NCI-H345 (cell line): ENCODE data around the gene JPT1.
"Not testable (repeated sequence)": the region's sequence is repeated elsewhere in the genome, so short reads cannot be mapped to it uniquely, and the experiment has no call there.

Experiments used
- DNase-seq: peaks from one replicate; lab custom pipeline; 2025; lab: John Stamatoyannopoulos, UW

JPT1 gene, protein sequence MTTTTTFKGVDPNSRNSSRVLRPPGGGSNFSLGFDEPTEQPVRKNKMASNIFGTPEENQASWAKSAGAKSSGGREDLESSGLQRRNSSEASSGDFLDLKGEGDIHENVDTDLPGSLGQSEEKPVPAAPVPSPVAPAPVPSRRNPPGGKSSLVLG

DNA sequence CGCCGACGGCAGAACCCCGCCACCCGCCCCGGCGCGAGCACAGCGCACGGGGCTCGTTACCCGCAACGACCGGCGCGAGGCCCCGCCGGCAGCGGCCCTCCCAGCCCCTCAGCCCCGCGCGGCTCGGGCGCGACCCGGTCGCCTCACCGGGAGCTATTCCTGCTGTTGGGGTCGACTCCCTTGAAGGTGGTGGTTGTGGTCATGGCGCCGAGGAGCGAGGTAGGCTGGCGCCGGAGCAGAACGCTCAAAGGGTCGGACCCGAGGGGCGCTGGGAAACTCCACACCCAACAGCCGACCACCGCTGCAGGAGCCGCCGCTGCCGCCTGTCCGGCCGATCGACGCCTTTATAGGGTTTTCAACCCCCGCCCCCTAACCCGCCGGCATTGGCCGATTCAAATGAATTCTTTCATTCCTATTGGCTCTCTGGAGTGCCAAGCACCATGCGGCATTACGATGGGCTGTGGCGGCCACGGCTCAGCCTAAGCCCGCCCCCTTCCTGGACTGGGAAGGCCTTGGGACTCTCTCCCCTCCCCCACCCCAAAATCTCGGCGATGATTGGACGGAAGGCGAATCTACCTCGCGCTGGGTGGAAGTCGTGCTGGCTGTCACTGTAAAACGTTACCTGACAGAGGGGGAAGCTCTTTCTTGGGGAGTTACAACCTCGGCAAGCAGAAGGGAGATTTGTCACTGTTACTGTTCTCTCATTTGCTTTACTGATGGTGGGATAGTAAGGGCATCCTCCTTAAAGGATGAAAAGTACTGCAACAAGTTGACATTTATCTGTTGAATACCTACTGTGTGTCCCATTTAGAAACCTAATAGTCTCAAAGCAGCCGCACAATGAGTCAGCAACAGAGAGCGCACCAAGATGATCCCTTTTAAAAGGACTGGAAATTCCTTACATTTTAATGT lies at the start of gene JPT1:
JPT1 (minus strand) TSS at position 318 of the 912 bp plus-strand sequence; CDS start at position 203, 115 bp downstream.
- DNase-seq, result peak; percentile 100

GRCh38 chr17:75199886-75200618 lies 45.7 kb upstream of the JPT1 start:
- no peak for DNase-seq

GRCh38 chr17:75194879-75195278 lies 40.6 kb upstream of the JPT1 start:
- no peak for DNase-seq

DNA sequence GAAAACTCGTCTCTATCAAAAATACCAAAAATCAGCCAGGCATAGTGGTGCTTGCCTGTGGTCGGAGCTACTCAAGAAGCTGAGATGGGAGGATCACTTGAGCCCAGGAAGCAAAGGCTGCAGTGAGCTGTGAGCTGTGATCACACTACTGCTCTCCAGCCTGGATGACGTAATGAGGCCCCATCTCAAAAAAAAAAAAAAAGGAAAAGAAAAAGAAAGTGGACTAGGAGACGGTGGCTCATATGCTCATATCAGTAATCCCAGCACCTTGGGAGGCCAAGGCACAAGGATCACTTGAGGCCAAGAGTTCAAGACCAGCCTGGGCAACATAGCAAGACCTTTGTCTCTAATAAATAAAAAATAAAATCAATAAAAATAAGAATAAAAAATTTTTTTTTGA lies 37.3 kb upstream of the JPT1 start:
- DNase-seq, result no peak

DNA sequence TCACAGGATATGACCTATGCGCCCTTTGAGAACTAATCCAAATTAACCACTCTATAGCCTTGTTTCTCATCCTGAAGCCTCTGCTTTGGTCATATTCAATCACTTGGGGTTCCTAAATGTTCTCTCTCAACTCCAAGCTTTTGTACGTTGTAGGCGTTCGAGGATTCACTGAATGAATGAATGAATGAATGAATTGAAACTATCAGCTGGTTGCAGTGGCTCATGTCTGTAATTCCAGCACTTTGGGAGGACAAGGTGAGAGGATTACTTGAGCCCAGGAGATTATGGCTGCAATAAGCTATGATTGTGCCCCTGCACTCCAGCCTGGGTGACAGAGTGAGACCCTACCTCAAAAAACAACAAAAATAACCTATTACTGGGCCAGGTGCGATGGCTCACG lies 34.3 kb upstream of the JPT1 start:
- DNase-seq, result no peak

DNA sequence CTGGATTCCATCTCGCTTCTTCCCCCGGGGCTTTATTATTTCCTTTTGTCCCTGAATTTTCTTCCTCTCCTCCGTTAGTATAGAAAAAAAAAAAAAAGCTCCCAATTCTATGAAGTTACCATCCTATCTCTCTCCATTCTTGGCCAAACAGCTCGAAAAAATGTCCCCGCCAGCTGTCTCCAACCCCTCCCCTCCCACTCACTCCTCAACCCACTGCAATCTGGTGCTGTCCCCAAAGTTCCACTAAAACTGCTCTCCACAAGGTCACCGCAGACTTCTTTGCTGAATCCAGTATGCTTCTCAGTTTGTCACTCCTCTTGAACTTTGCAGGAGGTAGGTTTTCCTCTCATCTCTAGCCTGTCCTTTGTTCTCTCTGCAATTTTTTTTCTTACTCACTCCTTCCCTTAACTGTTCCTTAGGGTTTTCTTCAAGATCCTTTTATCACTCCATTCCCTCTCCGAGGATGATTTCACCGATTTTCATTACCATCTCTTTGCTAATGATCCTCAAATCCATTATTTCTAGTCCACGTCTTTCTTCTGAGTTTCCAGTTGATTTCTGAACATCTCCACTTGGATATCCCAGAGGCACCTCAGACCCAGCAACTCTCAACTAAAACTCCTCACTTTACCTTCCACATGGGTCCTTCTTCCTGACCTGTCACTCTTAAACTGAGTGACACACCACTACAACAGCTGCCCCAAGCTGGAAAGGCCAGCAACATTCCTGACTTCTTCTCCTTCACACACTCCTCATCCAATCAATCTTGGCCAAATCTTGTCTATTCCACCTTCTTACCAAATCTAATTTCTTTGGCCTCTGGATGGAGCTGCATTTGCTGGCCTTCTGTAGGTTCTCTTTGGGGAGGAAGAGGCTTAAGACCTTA lies 29.9 kb upstream of the JPT1 start:
- no peak for DNase-seq

- peak; percentile 99 for DNase-seq
Measured at GRCh38 chr17:75182569-75183436, 28.5 kb upstream of the JPT1 start, which contains the start of gene SUMO2. TSS of gene SUMO2 (minus strand) at chr17:75182959. CDS start at chr17:75182834, 125 bp downstream.

GRCh38 chr17:75182319-75182568 lies 27.9 kb upstream of the JPT1 start:
- no peak for DNase-seq

DNA sequence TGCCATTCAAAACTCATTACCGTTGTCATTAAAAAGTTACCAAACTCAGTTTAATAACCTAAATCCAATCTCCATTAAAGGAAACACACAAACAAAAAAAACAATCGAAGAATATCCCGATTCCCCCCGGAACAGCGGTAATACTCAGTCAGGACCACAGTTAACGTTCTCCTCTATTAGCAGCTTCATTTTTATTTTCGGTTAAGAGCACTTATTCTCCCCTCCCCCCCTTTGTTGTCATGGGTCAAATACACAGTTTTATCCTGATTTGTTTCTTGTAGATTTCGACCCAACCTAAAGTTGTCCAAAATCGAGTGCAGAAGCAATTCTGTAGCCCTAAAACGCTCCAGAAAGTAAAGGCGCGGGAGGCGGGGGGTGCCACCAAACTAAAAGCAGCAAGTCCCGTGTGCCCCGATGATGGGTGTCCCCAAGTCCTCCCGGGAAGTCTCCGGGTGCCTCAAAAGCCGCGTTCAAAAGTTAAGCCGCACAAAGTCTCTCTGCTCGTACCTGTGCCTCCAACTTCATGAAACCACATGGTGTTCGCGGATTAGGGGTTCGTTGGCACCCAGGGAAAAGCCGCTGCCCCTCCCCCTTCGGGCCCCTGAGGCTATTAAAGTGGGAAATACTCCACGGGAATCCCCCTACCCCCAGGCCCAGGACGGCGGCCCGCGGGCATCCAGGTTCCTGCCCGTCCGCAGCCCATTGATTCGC lies 27.5 kb upstream of the JPT1 start:
- peak; percentile 12 for DNase-seq

- DNase-seq, result no peak
Measured at GRCh38 chr17:75181110-75181509, 26.8 kb upstream of the JPT1 start.

GRCh38 chr17:75178453-75178852 lies 24.1 kb upstream of the JPT1 start:
- DNase-seq, result no peak

DNA sequence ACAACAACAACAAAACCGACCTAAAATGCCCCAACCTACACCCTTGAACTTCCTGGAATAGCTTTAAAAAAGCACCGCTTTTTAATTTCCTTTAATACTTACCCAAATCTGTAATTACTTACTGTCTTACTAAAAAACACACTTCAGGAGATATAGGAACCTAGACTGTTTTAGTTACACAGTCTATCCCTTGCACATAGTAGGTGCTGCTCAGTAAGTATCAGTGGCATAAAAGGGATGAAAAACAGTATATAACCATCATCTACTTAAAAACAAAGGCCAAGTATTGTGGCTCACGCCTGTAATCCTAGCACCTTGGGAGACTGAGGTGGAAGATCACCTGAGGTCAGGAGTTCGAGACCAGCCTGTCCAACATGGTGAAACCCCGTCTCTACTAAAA lies 22.3 kb upstream of the JPT1 start:
- no peak for DNase-seq

DNA sequence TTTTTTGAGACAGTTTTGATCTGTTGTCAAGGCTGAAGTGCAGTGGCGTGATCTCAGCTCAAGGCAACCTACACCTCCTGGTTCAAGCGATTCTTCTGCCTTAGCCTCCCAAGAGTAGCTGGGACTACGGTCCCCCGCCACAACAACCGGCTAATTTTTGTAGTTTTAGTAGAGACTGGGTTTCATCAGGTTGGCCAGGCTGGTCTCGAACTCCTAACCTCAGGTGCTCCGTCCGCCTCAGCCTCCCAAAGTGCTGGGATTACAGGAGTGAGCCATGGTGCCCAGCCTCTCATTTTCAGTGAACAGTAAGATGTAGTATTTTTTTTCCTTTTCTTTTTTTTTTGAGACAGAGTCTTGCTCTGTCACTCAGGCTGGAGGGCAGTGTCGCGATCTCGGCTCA lies 20.7 kb upstream of the JPT1 start:
- DNase-seq, result no peak

- no peak for DNase-seq
Measured at GRCh38 chr17:75173526-75173925, 19.2 kb upstream of the JPT1 start.

GRCh38 chr17:75168998-75169397 lies 14.7 kb upstream of the JPT1 start:
- DNase-seq, result no peak

DNA sequence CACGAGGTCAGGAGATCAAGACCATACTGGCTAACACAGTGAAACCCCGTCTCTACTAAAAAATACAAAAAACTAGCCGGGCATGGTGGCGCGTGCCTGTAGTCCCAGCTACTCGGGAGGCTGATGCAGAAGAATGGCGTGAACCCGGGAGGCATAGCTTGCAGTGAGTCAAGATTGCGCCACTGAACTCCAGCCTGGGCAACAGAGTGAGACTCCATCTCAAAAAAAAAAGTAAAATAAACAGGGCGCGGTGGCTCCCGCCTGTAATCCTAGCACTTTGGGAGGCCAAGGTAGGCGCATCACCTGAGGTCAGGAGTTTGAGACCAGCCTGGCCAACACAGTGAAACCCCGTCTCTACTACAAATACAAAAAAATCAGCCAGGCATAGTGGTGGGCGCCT lies 10.3 kb upstream of the JPT1 start:
- not testable (repeated sequence) for DNase-seq

DNA sequence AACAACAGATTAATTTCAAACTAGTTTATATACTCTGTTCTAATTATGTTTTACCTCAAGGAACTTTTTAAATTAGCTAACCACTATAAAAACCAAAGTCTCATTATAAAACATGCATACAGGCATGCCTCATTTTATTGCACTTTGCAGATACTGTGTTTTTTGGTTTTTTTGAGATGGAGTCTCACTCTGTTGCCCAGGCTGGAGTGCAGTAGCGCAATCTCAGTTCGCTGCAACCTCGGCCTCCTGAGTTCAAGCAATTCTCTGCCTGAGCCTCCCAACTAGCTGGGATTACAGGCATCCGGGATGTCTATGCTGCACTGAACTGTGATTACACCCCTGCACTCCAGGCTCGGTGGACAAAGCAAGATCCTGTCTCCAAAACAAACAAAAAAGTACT lies 8.8 kb upstream of the JPT1 start:
- no peak for DNase-seq

DNA sequence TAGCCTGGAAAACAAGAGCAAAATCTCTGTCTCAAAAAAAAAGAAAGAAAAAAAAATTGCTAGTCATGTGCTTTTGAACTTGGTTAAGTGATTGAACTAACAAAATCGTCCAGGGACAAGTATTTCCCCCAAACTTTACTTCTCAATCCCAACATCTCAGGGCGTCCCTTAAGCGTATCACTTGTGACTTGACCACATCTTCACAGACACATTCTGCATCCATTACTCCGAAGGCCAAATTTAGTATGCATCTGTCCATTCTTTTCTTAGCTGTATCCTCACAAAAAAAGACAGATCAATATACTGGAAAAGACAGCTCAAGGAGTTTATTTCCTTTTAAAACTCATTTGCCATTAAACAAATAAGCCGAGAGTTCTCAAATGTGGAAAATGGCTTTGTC lies 5.9 kb upstream of the JPT1 start:
- no peak for DNase-seq

DNA sequence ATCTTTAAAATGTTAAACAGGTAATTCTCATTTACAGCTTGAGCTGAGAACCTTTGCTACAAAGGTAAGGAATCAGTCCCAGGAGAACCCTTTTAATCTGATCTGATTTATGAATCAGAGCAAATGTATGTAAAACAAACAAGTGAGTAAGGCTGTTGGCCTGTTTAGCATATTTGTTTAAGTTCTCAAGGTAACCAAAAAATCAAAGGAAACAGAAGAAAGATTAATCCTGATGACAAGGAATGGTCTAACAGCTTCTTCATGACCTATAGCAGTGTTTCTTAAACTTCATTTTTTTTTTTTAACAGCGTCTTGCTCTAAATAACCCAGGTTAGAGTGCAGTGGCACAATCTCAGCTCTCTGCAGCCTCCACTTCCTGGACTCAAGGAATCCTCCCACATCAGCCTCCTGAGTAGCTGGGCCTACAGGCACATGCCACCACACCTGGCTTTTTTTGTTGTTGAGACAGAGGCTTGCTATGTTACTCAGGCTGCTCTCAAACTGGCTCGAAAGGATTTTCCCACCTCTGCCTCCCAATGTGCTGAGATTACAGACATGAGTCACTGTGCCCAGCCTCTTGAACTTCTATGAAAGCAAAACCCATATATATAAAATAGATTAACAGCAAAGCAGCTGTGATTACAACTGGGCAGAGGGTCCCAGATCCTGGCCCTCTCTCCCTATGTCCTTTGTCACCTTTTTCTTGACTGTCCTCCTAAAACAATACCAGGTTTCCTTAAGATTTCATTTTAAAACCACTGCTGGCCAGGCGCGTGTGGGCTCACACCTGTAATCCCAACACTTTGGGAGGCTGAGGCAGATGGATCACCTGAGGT lies 5.1 kb upstream of the JPT1 start:
- DNase-seq, result no peak
